ENCODE measurements around the gene DNAJB4.

- no peak for TF ChIP-seq CTCF (IDR thresholded peaks at IDR 0.05)
- no peak for TF ChIP-seq POLR2A (IDR thresholded peaks at IDR 0.05)
Observed at GRCh38 chr1:78015148-78015547, 10.4 kb downstream of the DNAJB4 start.
